Measurements from ENCODE around the gene PDZD7.

Gene PDZD7

GRCh38 chr10:101053516-101053915 lies 22.6 kb upstream of the PDZD7 start:
- H2AFZ ChIP-seq (ENCODE audit: low read length) = no peak overlapping the region
- H4K20me1 ChIP-seq (ENCODE audit: insufficient read depth, low read length) = no peaks in the 10 kb centered on the region
- H3K9me2 ChIP-seq (replicated peaks; ENCODE audit: insufficient read depth, low read length) = no peaks in the 10 kb centered on the region
- DNase-seq = no peak
- no peak overlapping the region for H3K9ac ChIP-seq (ENCODE audit: low read length)
- peaks cover 10% of the 10 kb centered on the region for H3K4me1 ChIP-seq (ENCODE audit: low read length)
- no peak overlapping the region for H3K4me2 ChIP-seq (ENCODE audit: low read depth, low read length)
- H3K27ac ChIP-seq (ENCODE audit: low read length) = no peak overlapping the region
- H3K36me3 ChIP-seq (replicated peaks; ENCODE audit: insufficient read depth, low read length) = no peaks in the 10 kb centered on the region
- no peak overlapping the region for H3K4me3 ChIP-seq (ENCODE audit: low read length)
- H3K9me3 ChIP-seq (replicated peaks; ENCODE audit: insufficient read depth, low read length) = no peaks in the 10 kb centered on the region
- H3K27me3 ChIP-seq (replicated peaks; ENCODE audit: insufficient read depth, low read length) = peaks cover 15% of the 10 kb centered on the region
- peaks cover 11% of the 10 kb centered on the region for H3F3A ChIP-seq (ENCODE audit: insufficient read depth, low read length)
- peaks cover 28% of the 10 kb centered on the region for H3K79me2 ChIP-seq (ENCODE audit: low read length)
- no peak for TF ChIP-seq EZH2phosphoT487 (IDR thresholded peaks at IDR 0.05; ENCODE audit: low read length)

- Histone ChIP-seq H3F3A (ENCODE audit: insufficient read depth, low read length) (peaks cover 11% of the 10 kb centered on the region), H3K4me3 (ENCODE audit: low read length) (no peak overlapping the region), H2AFZ (ENCODE audit: low read length) (no peak overlapping the region), H3K9ac (ENCODE audit: low read length) (no peak overlapping the region), H3K9me2 (replicated peaks; ENCODE audit: insufficient read depth, low read length) (no peaks in the 10 kb centered on the region), H3K36me3 (replicated peaks; ENCODE audit: insufficient read depth, low read length) (no peaks in the 10 kb centered on the region), H3K9me3 (replicated peaks; ENCODE audit: insufficient read depth, low read length) (no peaks in the 10 kb centered on the region), H3K27me3 (replicated peaks; ENCODE audit: insufficient read depth, low read length) (peaks cover 17% of the 10 kb centered on the region), H3K4me2 (ENCODE audit: low read depth, low read length) (no peak overlapping the region), H3K79me2 (ENCODE audit: low read length) (peaks cover 16% of the 10 kb centered on the region; the same call in 1 of the 2 replicates), H3K4me1 (ENCODE audit: low read length) (peaks cover 10% of the 10 kb centered on the region), H3K27ac (ENCODE audit: low read length) (no peak overlapping the region), H4K20me1 (ENCODE audit: insufficient read depth, low read length) (no peaks in the 10 kb centered on the region)
- no peak for DNase-seq
- no peak for TF ChIP-seq CTCF (IDR thresholded peaks at IDR 0.05; ENCODE audit: low read length)
Measured at GRCh38 chr10:101052285-101052684, 21.4 kb upstream of the PDZD7 start.

GRCh38 chr10:101050208-101051069 lies 19.5 kb upstream of the PDZD7 start:
- Histone ChIP-seq H3K4me1 (ENCODE audit: low read length) (peaks cover 10% of the 10 kb centered on the region), H3F3A (ENCODE audit: insufficient read depth, low read length) (peaks cover 11% of the 10 kb centered on the region), H3K4me2 (ENCODE audit: low read depth, low read length) (peak overlapping the region; percentile 98), H2AFZ (ENCODE audit: low read length) (peak overlapping the region; percentile 84), H3K36me3 (replicated peaks; ENCODE audit: insufficient read depth, low read length) (no peaks in the 10 kb centered on the region), H3K79me2 (ENCODE audit: low read length) (peaks cover 7% of the 10 kb centered on the region; the same call in 1 of the 2 replicates), H3K27me3 (replicated peaks; ENCODE audit: insufficient read depth, low read length) (peaks cover 17% of the 10 kb centered on the region), H3K27ac (ENCODE audit: low read length) (peak overlapping the region; percentile 7; the same call in 1 of the 2 replicates), H3K9me2 (replicated peaks; ENCODE audit: insufficient read depth, low read length) (no peaks in the 10 kb centered on the region), H3K9me3 (replicated peaks; ENCODE audit: insufficient read depth, low read length) (no peaks in the 10 kb centered on the region), H3K4me3 (ENCODE audit: low read length) (peak overlapping the region; percentile 69), H3K9ac (ENCODE audit: low read length) (peak overlapping the region; percentile 52; the same call in 1 of the 2 replicates), H4K20me1 (ENCODE audit: insufficient read depth, low read length) (no peaks in the 10 kb centered on the region)
- TF ChIP-seq CTCF (IDR thresholded peaks at IDR 0.05; ENCODE audit: low read length) (peak; percentile 88), EZH2phosphoT487 (IDR thresholded peaks at IDR 0.05; ENCODE audit: low read length) (no peak), EZH2 (optimal IDR thresholded peaks at IDR 0.05; ENCODE audit: low read depth, low read length) (no peak)
- DNase-seq = peak; percentile 74
